Neural cell (in vitro differentiated cells): ENCODE data around the gene FERMT3.

Experiments
- EZH2 ChIP-seq: fragments of 200-600, 300-800 bp; shearing (Covaris generic), sonication (generic); IDR thresholded peaks from 2 replicates; pipeline ENCODE4 v1.6.1; 2014; ENCODE audit warnings: antibody characterized with exemption, low read length, borderline replicate concordance, mild to moderate bottlenecking; ENCODE audit not compliant: insufficient read depth, poor library complexity, severe bottlenecking
- POLR2AphosphoS5 ChIP-seq: IDR thresholded peaks from 2 replicates; pipeline ENCODE4 v1.6.1; 2012

GRCh38 chr11:64183890-64184289 is 22.6 kb upstream of the FERMT3 start:
- TF ChIP-seq EZH2 (no peak), POLR2AphosphoS5 (no peak)
